ENCODE results near the gene SEMA6D. TPM values are rescaled to one million over a fixed set of nuclear protein-coding genes. Genes with fewer than 3 reads are reported as not detected.

The SEMA6D gene
- total and polyA plus RNA-seq, 2 donors (not counting 3 experiments of a cell fraction or from before 2014, with no cell fraction given): 16.3 to 22.5 TPM

DNA sequence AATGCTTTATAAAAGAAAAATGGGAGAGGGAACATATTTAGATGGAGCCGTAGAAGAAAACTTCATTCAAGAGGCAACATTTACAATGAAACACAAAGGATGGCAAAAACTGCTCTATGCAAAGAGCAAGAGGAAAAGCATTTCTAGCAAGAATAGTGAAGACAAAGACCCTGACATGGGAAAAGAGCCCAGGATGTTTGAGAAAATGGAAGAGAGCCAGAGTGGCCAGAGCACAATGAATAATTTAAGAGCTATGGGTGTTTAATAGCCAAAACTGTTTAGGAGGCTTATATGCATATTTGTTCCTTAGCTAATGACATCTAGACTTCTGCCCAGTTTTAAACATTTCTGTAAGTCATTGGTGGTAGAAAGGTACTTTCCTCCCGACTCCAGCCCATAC, 25.4 kb upstream of the SEMA6D start:
- dilution Hi-C loops (cut with MboI; ENCODE audit: extremely low pct_ligation_motif_present, low sequenced_read_pairs): no loop called here
- Histone ChIP-seq H4K20me1 (replicated peaks; ENCODE audit: control insufficient read depth, extremely low read depth, insufficient read depth, low read length) (no peaks in the 10 kb centered on the region), H3K27me3 (ENCODE audit: control insufficient read depth in 2 of 2, insufficient read depth in 2 of 2, low read length in 2 of 2) (no peaks in the 10 kb centered on the region), H3K4me3 (replicated peaks in 1 of 3; ENCODE audit: insufficient read depth in 1 of 3, low read depth in 1 of 3, low read length in 3 of 3) (no peak overlapping the region), H3K79me2 (ENCODE audit: control insufficient read depth, insufficient read depth, low read length) (no peaks in the 10 kb centered on the region), H3K9ac (replicated peaks; ENCODE audit: extremely low read depth, insufficient read depth, low read length) (no peak overlapping the region), H3K4me2 (ENCODE audit: insufficient read depth, low read length) (no peak overlapping the region), H3K9me3 (replicated peaks; ENCODE audit: control insufficient read depth, insufficient read depth, low read length) (no peaks in the 10 kb centered on the region), H2AFZ (ENCODE audit: low read depth, low read length) (no peak overlapping the region), H3K36me3 (ENCODE audit: control insufficient read depth in 2 of 2, extremely low read depth in 1 of 2, insufficient read depth in 2 of 2, low read length in 2 of 2) (no peaks in the 10 kb centered on the region), H3K9me1 (replicated peaks; ENCODE audit: control insufficient read depth, extremely low read depth, insufficient read depth, low read length) (no peaks in the 10 kb centered on the region), H3K4me1 (ENCODE audit: control insufficient read depth, extremely low read depth, insufficient read depth, low read length) (peaks cover 13% of the 10 kb centered on the region), H3K27ac (ENCODE audit: insufficient read depth, low read depth, low read length) (no peak overlapping the region)
- POLR2A ChIA-PET: no interaction called here
- TF ChIP-seq CTCF (IDR thresholded peaks at IDR 0.05; ENCODE audit: extremely low read depth in 1 of 2, insufficient read depth in 1 of 2, low read depth in 1 of 2, low read length in 2 of 2): no peak
- no peak for TF ChIP-seq MAX (IDR thresholded peaks at IDR 0.05; ENCODE audit: insufficient read depth, insufficient read length)
- no peak for TF ChIP-seq MYC (IDR thresholded peaks at IDR 0.05; ENCODE audit: low read depth, low read length)
- TF ChIP-seq FOS (IDR thresholded peaks at IDR 0.05; ENCODE audit: borderline replicate concordance, insufficient read depth, low read length): no peak
- no peak for TF ChIP-seq EZH2 (IDR thresholded peaks at IDR 0.05; ENCODE audit: borderline replicate concordance, low read depth, low read length, severe bottlenecking)
- TF ChIP-seq POLR2A (IDR thresholded peaks at IDR 0.05; ENCODE audit: low read depth, low read length): no peak
- no peak for TF ChIP-seq GATA2 (IDR thresholded peaks at IDR 0.05; ENCODE audit: insufficient read depth, insufficient read length, low read depth, low read length)
- TF ChIP-seq JUN (IDR thresholded peaks at IDR 0.05; ENCODE audit: borderline replicate concordance, insufficient read depth, insufficient read length, low read depth): no peak
- no peak for TF ChIP-seq POLR2AphosphoS5 (IDR thresholded peaks at IDR 0.05; ENCODE audit: insufficient read depth, low read depth, low read length)
- CTCF ChIA-PET: interaction anchor here (0.7 to 0.9 kb wide), 2 partner anchors 35 to 496 kb away, joined by 3 read pairs; no protein-coding TSS in a partner anchor
- no peak for DNase-seq (ENCODE audit: low read depth, low spot score)
- intact Hi-C loops (cut with micrococcal nuclease): no loop called here
- FAIRE-seq: no peak
- no TSS peak for BruUV-seq (replicated peaks)

Measured in endothelial cell of umbilical vein (primary cell).